Stimulated activated CD4-positive, alpha-beta T cell treated with anti-CD3 and anti-CD28 coated beads, Interleukin-1b, Interleukin-23, amount 100 ng/mL, for 4 hours (primary cell): Measurements from ENCODE around the gene ESRRG.
"Not testable (repeated sequence)": the region's sequence is repeated elsewhere in the genome, so short reads cannot be mapped to it uniquely, and the experiment has no call there.

Experiments
- DNase-seq, 2 donors: peaks; one replicate each; pipeline ENCODE4 v3.0.0-alpha.2; 2020; ENCODE audit warnings: low read depth in 2 of 2

The ESRRG gene

DNA sequence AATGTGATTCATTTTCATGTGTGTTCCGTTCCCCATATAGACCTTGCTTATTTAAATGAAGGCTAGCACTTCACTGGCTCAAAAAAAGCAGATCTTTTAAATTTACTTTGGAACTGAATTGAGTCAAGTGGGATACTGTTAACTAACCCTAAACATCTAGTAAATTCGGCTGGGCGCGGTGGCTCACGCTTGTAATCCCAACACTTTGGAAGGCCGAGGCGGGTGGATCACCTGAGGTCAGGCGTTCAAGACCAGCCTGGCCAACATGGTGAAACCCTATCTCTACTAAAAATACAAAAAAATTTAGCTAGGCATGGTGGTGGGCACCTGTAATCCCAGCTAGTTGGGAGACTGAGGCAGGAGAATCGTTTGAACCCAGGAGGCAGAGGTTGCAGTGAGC, 19.2 kb downstream of the ESRRG start:
- not testable (repeated sequence) for DNase-seq

DNA sequence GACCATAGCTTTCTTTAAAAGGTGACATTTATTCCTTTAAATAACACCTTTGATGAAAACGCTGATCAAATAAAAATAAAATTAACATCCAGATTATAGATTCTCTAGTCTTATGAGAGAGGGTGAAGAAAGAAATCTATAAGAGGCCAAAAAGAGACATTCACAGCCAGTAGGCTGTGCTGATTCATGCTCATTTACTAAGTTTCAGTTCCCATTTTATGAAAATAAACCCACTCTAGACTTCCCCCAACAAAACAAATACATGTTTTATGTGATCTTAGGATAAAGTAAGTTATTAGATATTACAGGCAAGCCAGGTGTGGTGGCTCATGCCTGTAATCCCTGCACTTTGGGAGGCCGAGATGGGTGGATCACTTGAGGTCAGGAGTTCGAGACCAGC, 21.1 kb downstream of the ESRRG start:
- no peak for DNase-seq

DNA sequence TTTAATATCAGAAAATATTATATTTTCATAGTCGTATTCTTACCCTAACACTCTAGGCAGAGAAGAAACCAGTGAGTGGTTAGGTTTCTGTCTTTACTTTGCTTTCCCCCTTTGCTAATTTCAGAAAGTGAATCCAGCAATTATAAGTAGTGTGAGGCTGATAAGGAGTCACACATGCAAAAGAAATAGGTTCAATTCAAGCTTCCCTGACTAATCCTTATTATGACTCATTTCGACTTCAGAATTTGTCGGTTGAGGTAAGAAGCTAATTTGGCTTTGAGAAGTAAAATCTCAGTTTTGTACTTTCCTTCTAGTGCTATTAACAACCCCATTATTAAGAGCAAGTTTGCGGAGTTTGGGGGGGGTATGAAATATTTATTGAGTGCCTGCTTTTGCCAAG, 22.4 kb downstream of the ESRRG start:
- no peak for DNase-seq

DNA sequence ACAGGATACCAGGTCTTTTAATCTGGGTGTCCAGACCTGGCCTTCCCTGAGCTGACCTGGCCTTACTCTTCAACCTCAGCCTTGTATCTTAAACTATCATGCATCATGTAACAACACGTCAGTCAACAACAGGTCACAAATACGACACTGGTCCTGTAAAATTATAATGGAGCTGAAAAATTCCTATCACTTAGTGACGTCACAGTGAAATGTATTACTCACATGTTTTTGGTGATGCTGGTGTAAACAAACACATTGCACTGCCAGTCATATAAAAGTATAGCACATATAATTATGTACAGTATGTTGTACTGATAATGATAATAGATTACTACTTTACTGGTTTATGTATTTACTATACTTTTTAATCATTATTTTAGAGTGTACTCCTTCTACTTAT, 31.5 kb downstream of the ESRRG start:
- DNase-seq, result no peak

DNA sequence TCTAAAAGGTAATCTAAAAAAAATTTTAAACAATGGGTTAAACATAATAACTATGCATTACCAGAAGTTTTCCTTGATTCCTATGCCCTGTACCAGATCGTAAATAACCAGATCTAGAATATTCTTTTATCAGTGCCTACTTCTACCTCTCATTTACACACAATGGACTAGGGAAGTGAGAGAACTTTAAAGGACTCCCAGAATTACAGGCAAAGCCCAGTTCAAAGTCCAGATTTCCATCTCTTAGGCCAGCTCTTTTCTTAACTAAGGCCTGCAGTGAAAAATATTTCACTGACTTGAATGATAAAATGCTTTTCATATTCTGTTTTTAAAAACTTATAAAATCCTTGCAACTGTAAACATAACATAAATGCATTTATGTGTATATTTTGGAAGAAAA, 32.6 kb downstream of the ESRRG start:
- no peak for DNase-seq

DNA sequence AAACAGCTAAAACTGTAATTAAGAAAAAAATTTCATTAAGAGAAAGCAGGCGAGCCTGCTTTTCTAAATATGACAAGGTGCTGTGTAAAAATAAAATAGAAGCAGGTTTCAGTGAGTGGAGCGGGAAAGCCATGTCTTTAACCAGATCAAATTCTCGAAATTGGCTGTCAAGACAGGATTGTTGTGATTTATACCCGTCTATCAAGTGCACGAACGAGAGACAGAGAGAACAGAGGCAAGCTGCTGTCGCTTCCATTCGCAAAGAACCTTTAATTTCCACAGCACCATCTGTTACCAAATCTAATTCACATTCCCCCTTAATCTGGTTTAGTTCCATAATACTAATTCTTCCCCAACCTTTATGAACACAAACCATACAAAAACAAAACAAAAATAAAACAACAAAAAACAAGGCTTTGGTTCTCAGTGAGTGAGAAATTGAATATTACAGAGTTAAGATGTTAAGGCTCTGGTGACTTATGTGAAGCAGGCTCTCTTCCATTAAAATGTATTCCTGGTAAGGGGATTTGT, 35.0 kb downstream of the ESRRG start:
- DNase-seq, result no peak

DNA sequence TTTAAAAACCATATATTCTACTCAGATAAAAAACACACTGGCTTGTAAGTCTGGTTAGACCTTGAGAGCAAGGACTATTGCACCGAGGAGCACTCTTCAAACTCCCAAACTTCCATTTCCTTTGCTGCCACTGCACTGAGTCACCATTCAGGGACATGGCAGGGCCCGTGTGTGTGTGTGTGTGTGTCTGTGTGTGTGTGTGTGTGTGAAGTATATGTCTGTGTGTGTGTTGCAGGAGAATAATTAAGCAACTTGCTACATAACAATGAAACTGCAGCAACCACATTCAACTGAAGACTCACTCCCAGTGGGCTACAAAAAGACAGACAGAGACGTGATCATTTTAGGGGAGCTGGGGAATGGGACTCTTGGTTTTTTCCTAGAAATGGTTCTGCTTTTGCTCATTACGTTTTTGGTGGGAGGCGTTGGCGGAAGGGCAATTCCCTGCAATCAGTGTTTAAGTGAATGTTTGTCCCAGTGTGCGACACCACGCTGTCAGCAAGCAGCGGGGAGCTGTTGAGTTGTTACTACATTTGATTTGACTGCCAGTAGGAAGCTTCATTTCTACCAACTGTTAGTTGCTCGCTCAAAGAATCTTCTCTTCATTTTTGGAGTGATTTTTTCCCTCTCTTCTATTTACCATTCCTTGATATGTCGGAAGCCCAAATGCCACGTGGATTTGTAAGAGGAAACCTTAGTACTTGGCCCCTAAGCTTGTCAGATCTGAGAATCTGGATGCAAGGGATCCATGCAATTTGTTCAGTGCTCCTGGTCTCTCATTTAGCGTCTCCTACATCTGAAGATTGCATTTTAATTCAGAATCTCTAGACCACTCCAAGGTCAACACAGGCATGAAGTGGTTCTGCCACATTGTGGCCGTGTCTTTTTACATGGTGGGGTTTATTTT, 36.1 kb downstream of the ESRRG start:
- no peak for DNase-seq

DNA sequence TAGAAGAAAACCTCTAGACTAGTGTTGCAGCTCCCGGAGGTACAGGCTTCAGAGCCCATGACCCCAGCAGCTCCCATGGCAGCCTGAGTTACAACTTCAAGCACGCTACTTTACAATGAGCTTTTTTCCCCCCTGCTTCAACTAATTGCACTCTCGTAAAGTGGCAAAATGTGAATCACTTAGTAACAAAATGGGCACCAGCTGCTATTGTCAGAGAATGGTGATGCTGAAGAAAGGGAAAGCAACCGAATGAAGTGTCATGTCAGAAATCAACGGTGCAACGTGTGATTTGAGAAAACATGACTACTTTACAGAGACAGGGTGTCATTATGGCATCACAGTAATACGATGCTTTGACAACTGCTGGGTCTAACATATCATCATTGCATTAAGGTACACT, 40.5 kb downstream of the ESRRG start:
- no peak for DNase-seq

DNA sequence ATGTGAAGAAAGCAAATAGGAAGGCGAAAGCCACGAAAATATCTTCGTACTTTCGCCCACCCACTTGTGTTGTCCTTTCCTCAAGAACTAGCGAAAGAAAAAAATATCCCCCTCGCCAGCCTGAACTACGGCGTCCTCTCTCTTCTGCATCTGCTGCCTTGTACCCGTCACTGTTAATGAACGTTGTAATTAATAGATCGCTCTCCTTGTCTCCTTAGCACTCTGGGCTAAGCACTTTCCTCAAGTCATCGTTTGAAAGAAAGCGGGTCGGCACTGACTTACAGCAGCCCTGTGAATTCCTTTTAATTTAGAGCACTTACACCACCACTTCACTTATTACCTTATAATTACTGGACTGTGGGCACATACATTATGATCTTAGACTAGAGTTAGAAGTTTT, 44.1 kb downstream of the ESRRG start:
- no peak for DNase-seq

DNA sequence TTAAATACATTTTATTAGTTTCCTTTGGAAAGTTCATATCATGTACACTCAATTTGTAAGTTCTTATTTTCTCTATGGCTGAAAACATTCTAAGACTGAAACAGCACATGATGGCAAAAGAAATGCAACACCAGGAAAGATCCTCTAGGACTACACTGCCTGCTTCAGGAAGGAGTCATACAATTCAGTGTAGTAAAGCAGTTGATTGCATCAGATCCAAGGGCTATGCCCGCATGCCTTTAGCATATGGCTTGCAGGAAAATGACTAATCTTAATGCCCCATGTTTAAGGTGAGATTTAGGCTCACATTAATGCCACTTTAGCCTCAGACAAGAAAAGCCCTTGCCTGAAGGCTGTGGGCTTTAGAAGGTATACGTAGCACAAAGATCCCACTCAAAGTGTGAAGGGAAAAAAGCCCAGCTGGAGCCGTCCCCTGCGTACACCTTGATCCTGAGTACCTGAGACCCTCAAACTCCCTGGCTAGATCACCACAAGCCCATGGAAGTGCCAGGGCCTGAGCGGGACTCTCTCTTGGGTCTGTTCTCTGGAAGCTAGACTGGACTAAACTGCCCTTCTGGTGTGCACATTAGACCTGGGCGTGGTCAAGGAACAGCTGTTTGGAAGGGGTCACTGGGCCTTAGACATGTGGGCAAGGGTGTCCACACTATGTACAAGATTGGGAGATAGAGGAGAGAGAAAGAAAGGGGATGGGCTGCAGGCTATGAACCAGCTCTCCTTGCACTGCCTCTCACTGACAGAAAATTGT, 52.9 kb downstream of the ESRRG start:
- no peak for DNase-seq

DNA sequence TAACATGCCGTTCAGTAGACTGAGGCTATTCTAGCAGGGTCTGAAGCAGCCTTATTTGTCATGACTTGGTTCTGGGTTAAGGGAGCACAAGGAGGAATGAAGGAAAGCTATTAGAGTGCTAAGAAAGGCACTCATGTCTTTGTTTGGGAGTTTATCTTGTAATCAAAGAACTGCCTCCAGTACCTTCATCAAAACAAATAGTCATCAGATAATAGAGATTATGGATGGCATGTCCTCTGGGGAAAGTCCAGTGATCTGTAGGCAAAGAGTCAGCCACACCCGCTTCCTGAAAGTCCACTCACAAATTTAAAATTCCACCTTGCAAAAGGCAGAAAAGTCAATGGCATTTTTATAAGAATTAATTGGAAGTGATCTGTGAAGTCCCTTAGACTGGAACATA, 56.8 kb downstream of the ESRRG start:
- DNase-seq, result no peak

DNA sequence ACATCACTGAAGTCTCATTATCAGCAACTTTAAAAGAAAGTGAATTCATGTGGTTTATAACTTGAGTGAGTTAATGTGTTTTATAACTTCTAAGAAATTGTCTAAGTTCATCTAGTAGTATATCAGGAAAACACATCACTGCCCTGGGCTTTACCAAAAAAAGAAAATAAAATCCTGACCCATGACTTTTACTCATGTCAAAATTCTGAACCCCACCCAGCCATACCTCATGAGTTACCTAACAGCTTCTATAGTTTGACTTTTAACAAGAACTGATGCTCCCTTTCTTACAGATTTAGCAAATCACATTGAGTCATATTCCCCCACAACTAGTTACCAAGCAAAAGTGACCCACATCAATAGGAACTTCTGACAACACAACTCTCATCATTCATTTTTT, 57.4 kb downstream of the ESRRG start:
- no peak for DNase-seq

DNA sequence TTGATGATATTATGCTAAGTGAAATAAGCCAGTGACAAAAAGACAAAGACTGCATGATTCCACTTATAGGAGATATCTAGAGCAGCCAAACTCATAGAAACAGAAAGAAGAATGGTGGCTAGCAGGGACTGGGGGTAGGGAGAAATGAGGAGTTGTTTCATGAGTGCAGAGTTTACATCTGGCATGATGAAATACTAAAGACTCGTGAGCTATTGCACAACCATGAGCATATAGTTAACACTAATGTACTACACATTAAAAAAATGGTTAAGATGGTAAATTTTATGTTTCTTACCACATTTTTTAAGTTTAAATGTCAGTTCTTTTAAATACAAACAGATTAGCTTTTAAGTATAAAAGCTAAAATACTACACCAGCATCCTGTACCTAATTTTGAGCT, 57.8 kb downstream of the ESRRG start:
- no peak for DNase-seq

DNA sequence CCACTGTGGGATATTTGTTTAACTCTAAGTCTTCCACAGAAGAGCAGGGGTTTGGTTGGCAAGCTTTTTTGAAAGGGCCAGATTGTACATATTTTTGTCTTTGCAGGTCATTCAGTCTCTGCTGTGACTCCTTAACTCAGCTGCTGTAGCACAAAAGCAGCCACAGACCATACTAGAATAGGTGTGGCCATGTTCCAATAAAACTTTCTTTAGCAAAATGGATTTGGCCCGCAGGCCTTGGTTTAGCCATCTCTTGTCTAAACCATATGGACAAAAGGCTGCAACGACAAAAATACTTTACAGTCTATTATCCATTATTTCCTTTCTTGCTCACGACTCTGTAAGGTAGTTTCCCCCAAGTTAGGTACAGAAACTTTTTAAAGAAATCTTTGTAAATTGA, 60.5 kb downstream of the ESRRG start:
- DNase-seq, result no peak

DNA sequence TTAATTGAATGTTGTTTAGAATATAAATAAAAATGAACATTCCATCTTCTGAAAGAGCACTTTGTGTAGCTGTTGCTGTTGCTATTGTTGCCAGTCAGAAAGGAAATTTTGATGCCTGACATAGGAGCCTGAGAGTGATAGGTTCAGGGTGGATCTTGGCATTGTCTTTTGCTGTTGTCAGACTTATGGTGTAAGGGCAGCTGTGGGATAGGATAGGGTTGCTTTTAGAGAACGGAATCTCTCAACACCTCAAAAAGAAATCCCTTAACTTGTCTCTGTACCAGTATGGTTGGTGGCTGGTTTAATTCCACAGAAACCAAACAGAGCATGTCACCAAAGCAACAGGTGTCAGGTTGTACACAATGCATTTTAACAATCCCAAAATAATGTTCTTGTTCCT, 62.7 kb downstream of the ESRRG start:
- no peak for DNase-seq

DNA sequence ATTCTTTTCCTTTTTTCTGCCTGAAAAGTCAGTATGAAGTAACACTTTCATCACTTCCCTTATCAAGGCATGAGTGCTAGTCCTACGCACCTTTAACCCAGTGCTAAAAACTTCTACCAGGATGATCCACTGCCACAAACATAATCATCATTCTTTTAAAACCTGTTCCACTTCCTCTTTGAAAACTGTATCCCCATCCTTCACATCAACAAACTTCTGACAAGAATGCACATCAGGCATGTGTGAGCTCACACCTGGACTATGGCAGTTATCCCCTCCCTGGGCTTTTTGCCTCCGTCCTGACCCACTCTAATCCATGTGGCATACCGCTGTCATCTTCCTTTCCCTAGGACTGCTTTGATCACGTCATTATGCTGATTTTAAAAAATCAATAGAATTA, 70.2 kb downstream of the ESRRG start:
- DNase-seq, result no peak

DNA sequence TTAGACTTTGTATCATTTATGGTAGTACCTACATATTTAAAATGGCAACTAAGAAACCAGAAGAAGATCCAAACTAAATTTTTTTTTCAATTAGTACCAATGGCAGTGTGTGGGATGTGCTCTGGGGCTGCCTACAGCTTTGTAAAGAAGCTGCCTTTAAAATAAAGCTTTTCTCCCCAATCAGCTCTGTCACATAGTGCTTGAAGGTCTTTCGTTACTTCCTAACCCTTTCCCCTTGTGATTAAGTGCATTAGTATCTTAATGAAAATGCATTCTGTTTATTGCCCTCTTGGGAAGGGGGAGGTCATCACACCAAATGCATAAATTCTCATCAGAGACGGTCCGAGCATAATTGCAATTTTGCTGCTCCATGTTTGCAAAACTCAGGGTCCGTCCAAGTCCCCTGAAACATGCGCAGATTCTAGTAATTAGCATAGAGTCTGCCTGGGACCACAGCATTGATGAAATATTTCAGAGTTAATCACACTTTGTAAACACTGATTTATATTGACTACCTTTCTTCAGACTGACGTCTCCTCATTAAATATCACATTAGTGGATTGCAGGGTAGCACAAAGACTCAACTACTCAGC, 71.3 kb downstream of the ESRRG start:
- no peak for DNase-seq

DNA sequence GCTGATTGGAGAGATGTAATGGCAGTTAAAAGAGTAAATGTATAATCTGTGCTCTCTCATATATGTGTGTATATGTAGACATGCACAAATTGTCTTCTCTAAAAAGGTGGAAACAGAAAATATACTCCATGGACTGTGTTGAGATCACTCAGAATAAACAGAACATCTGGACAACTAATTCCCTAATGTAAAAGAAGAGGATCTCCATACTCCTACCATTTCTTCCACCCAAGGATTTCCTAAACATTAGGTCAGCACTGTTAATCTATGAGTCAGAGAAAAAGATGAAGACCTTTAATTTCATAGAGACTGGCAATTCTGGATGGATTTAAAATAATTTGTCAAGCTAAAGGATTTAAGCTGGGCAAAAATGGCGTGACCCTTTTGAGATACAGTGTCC, 80.1 kb downstream of the ESRRG start:
- no peak for DNase-seq

DNA sequence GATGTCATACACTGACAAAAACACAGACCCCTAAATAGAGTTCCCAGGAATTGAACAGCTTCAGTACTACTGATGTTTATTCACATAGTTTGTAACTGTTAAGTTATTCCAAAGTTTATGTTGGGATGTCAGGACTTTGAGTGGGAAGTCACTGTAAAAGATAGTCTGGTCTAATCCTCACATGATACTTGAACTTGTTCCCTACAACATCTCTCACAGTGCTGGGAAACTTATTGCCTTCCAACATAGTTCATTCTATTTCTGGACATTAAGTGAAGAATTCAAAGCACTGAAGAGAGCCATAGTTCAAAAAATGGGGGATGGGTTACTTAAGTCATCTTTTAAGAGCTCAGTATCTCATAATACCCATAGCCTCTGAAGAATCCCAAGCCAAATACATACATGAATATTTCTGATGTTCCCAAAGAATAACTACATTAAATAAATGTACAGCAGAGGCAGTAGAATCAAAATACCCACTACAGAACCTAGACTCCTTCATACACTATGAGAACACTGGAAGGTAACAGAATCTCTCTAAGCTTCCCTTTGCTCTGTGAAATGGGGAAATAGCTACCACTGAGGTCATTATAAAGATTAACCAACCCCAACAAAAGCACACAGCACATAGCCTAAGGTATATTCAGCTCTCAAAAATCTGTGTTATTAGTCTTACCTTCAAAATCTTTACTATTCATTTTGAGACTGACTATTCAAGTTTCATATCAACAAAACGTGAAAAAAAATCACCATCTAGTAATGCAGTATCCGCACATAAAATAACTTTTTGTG, 81.4 kb downstream of the ESRRG start:
- DNase-seq, result no peak

DNA sequence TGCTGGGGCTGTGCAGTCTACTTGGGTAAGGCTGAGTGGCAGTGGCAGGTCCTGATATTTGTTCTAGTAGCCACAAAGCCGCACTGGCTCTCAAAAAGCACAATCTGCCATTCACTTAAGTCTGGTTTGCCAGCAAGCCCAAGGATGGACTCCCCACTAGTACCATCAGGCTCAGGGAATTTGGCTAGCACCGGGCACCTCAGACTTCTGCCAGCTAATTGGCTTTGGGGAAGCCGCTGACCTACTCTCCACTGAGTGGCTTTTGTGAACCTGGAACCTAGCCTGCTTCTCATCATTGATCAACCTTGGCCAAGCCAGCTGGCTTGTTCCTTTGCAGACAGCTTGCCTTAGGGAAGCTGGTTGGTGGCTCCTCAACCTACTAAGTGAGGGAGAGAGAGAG, 83.1 kb downstream of the ESRRG start:
- DNase-seq, result no peak

DNA sequence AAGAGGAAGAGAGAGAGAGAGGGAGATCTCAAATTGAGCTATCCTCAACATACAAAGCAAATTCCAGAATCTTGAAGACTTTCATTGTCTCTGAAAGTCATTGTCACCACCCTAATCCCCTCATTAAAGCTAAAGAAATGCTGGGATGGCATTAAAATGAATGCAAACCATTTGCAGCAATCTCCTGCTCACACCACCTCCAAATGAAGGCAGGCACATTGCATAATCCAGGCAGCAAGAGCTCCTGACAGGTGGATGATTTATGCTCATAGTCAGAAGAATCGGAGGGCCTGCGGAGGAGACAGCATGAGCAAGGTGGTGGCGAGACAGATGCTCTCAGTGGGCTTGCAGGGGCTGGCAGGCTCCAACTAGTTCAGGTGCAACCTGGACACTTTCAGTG, 90.2 kb downstream of the ESRRG start:
- no peak for DNase-seq

DNA sequence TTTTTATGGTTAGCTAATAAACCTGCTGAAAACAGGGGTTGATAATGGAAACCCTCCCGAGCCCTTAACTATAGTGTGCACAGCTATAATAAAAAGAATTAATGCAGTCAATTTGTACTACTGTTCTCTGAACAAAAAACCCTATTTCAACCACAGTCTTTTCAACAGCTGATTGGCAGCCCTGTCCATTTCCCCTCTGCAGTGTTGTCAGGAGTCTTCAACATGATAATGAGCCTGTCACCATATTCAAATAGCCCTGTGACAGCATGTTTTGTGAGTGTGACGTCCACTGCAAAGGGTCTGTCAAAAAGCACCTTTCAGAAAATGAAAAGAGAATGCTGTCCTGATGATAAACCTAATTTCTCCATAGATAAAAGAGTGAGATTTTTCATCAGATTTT, 92.7 kb downstream of the ESRRG start:
- DNase-seq, result no peak
